ENCODE data around the gene ZFP57. TPM values are rescaled to one million over a fixed set of nuclear protein-coding genes. Genes with fewer than 3 reads are reported as not detected.
A peak's percentile ranks its signal among the peaks of the same experiment; 100 is the strongest.

Gene ZFP57
- total and polyA plus RNA-seq, 2 of the 13 experiments (the other 11 are each of a cell fraction or from before 2014, with no cell fraction given) = not detected

- TF ChIP-seq, protein P1, sequence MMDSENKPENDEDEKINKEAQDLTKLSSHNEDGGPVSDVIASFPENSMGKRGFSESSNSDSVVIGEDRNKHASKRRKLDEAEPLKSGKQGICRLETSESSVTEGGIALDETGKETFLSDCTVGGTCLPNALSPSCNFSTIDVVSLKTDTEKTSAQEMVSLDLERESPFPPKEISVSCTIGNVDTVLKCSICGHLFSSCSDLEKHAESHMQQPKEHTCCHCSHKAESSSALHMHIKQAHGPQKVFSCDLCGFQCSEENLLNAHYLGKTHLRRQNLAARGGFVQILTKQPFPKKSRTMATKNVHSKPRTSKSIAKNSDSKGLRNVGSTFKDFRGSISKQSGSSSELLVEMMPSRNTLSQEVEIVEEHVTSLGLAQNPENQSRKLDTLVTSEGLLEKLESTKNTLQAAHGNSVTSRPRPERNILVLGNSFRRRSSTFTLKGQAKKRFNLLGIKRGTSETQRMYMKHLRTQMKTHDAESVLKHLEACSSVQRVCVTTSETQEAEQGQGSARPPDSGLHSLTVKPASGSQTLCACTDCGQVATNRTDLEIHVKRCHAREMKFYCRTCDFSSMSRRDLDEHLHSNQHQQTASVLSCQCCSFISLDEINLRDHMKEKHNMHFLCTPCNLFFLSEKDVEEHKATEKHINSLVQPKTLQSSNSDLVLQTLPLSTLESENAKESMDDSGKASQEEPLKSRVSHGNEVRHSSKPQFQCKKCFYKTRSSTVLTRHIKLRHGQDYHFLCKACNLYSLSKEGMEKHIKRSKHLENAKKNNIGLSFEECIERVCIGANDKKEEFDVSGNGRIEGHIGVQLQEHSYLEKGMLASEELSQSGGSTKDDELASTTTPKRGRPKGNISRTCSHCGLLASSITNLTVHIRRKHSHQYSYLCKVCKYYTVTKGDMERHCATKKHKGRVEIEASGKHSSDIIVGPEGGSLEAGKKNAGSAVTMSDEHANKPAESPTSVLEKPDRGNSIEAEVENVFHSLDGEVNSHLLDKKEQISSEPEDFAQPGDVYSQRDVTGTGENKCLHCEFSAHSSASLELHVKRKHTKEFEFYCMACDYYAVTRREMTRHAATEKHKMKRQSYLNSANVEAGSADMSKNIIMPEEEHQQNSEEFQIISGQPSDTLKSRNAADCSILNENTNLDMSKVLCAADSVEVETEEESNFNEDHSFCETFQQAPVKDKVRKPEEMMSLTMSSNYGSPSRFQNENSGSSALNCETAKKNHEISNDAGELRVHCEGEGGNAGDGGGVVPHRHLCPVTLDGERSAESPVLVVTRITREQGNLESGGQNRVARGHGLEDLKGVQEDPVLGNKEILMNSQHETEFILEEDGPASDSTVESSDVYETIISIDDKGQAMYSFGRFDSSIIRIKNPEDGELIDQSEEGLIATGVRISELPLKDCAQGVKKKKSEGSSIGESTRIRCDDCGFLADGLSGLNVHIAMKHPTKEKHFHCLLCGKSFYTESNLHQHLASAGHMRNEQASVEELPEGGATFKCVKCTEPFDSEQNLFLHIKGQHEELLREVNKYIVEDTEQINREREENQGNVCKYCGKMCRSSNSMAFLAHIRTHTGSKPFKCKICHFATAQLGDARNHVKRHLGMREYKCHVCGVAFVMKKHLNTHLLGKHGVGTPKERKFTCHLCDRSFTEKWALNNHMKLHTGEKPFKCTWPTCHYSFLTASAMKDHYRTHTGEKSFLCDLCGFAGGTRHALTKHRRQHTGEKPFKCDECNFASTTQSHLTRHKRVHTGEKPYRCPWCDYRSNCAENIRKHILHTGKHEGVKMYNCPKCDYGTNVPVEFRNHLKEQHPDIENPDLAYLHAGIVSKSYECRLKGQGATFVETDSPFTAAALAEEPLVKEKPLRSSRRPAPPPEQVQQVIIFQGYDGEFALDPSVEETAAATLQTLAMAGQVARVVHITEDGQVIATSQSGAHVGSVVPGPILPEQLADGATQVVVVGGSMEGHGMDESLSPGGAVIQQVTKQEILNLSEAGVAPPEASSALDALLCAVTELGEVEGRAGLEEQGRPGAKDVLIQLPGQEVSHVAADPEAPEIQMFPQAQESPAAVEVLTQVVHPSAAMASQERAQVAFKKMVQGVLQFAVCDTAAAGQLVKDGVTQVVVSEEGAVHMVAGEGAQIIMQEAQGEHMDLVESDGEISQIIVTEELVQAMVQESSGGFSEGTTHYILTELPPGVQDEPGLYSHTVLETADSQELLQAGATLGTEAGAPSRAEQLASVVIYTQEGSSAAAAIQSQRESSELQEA (CRISPR knock-in tag; IDR thresholded peaks at IDR 0.05; ENCODE audit: not compliant biosample characterization) = peak; percentile 27
- TF ChIP-seq ZNF3 (CRISPR knock-in tag; IDR thresholded peaks at IDR 0.05) (no peak), ZBED4 (CRISPR knock-in tag; IDR thresholded peaks at IDR 0.05; ENCODE audit: borderline replicate concordance) (no peak), ZNF768 (CRISPR knock-in tag; IDR thresholded peaks at IDR 0.05) (no peak), HNRNPK (IDR thresholded peaks at IDR 0.05; ENCODE audit: low read depth, low read length, poor library complexity, severe bottlenecking) (peak; percentile 91), MATR3 (CRISPR knock-in tag; IDR thresholded peaks at IDR 0.05) (no peak), RBM39 (IDR thresholded peaks at IDR 0.05; ENCODE audit: low read depth, low read length, poor library complexity, severe bottlenecking) (no peak), HDAC2 (CRISPR knock-in tag; IDR thresholded peaks at IDR 0.05) (no peak), NR3C1 (CRISPR knock-in tag; IDR thresholded peaks at IDR 0.05) (no peak), ZKSCAN8 (CRISPR knock-in tag; IDR thresholded peaks at IDR 0.05; ENCODE audit: borderline replicate concordance) (no peak), ARNT2 (CRISPR knock-in tag; IDR thresholded peaks at IDR 0.05; ENCODE audit: low read depth) (peak; percentile 59; the same call in 1 of the 2 replicates), ZSCAN25 (CRISPR knock-in tag; IDR thresholded peaks at IDR 0.05) (no peak), ZNF710 (CRISPR knock-in tag; IDR thresholded peaks at IDR 0.05; ENCODE audit: borderline replicate concordance) (0 out of 2 replicates have a peak, but pooled peaks have one; percentile 38), GTF3A (CRISPR knock-in tag; conservative IDR thresholded peaks at IDR 0.05) (no peak)
These were observed 48.0 kb downstream of the ZFP57 start, which contains the start of gene GABBR1 (continued) for GRCh38 chr6:29632789-29633533.
